ENCODE results near the gene SLC9A2.

DNA sequence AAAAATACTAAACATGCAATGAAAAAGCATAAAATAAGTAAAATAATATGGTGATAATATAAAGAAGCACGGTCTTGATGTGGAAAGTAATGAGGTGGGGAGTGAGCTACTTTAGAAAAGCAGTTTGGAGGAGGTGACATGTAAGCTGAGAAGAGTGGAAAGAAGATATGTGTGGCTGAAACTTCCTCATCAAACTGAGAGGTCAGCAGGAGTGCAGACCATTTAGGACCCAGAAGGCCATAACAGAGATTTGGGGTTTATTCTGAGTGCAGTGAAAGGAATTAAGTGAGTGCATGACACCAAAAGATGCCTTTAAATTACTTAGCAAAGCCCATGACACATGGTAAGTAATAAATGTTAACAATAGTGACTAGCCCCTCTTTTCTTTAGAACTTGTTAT is 118.1 kb downstream of the SLC9A2 start:
- TF ChIP-seq, protein P1, sequence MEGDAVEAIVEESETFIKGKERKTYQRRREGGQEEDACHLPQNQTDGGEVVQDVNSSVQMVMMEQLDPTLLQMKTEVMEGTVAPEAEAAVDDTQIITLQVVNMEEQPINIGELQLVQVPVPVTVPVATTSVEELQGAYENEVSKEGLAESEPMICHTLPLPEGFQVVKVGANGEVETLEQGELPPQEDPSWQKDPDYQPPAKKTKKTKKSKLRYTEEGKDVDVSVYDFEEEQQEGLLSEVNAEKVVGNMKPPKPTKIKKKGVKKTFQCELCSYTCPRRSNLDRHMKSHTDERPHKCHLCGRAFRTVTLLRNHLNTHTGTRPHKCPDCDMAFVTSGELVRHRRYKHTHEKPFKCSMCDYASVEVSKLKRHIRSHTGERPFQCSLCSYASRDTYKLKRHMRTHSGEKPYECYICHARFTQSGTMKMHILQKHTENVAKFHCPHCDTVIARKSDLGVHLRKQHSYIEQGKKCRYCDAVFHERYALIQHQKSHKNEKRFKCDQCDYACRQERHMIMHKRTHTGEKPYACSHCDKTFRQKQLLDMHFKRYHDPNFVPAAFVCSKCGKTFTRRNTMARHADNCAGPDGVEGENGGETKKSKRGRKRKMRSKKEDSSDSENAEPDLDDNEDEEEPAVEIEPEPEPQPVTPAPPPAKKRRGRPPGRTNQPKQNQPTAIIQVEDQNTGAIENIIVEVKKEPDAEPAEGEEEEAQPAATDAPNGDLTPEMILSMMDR (IDR thresholded peaks at IDR 0.05), result no peak
- no peak for TF ChIP-seq EZH2 (IDR thresholded peaks at IDR 0.05)
- TF ChIP-seq EZH2phosphoT487 (IDR thresholded peaks at IDR 0.05), result no peak

Measured in neural progenitor cell (in vitro differentiated cells).